HCT116 (cell line): Measurements from ENCODE around the gene EMX1. TPM values are rescaled to one million over a fixed set of nuclear protein-coding genes. Genes with fewer than 3 reads are reported as not detected.

Experiments used
- ATAC-seq: fragments of 200-7000 bp; cut with Tn5 transposase; 2 replicates; pipeline ENCODE4 v1.9.1; 2020; ENCODE audit warnings: mild to moderate bottlenecking, moderate library complexity
- BruUV-seq: library from RNA; stranded (reverse); fragments of 400-500 nt; replicated peaks from 2 replicates; lab custom pipeline; 2021; lab: Mats Ljungman, UMichigan
- CTCF ChIA-PET: fragments of 300-600 bp; sonication (Branson Sonifier 250); formaldehyde crosslinking; loops from one replicate; lab custom pipeline; 2021; ENCODE audit warnings: antibody characterized with exemption; lab: Charles Lee
- POLR2A ChIA-PET: fragments of 300-600, 350-600 bp; sonication (Branson Sonifier 250); formaldehyde crosslinking; loops from one replicate; lab custom pipeline; 2021; ENCODE audit warnings: antibody characterized with exemption; lab: Charles Lee
- RAD21 ChIA-PET, 2 experiments: fragments of 300-600 bp; sonication (Branson Sonifier 250); formaldehyde crosslinking; loops; one replicate each; lab custom pipeline; 2023; ENCODE audit warnings: low total read pairs in 2 of 2; ENCODE audit not compliant: uncharacterized antibody in 2 of 2, unreplicated experiment in 2 of 2, low non-redundant PET in 1 of 2; lab: Charles Lee
- DNase-seq: peaks from one replicate; pipeline ENCODE4 v3.0.0-alpha.2; 2010; ENCODE audit warnings: low read depth, low spot score
- H2AFZ ChIP-seq: fragments of 200-600 bp; shearing (Covaris generic), sonication (generic); 2 replicates; pipeline ENCODE4 v1.6.1; 2017; ENCODE audit warnings: low read depth, mixed run types, mixed read lengths, antibody characterized with exemption, low read length; ENCODE audit not compliant: poor library complexity, severe bottlenecking
- H3K27ac ChIP-seq: 2 replicates; pipeline ENCODE4 v1.5.1; 2012; ENCODE audit warnings: low read depth, low read length
- H3K27me3 ChIP-seq: fragments of 200-600 bp; sonication (generic); 2 replicates; pipeline ENCODE4 v1.6.1; 2016; ENCODE audit warnings: mixed run types, low read length, mixed read lengths; ENCODE audit not compliant: insufficient read depth
- H3K36me3 ChIP-seq, 2 experiments: fragments of 200-500 bp in 1 of 2; fragments of 200-600 bp in 1 of 2; sonication (Bioruptor generic) in 1 of 2; sonication (generic) in 1 of 2; 2 replicates each; pipeline versions ENCODE4 v1.5.1 to v1.6.1; 2014 to 2016; ENCODE audit warnings: low read length in 2 of 2, inconsistent platforms in 1 of 2, mixed read lengths in 1 of 2, mixed run types in 1 of 2; ENCODE audit not compliant: insufficient read depth in 2 of 2, control insufficient read depth in 1 of 2
- H3K4me1 ChIP-seq, 2 experiments: fragments of 200-600 bp in 1 of 2; sonication (generic) in 1 of 2; 2 replicates each; pipeline versions ENCODE4 v1.5.1 to v1.6.1; 2012 to 2017; ENCODE audit warnings: low read length in 2 of 2, inconsistent platforms in 1 of 2, mild to moderate bottlenecking in 1 of 2, mixed read lengths in 1 of 2, mixed run types in 1 of 2, moderate library complexity in 1 of 2; ENCODE audit not compliant: insufficient read depth in 2 of 2, control insufficient read depth in 1 of 2
- H3K4me2 ChIP-seq: fragments of 200-600 bp; sonication (generic); 2 replicates; pipeline ENCODE4 v1.6.1; 2017; ENCODE audit warnings: mixed run types, low read length, mixed read lengths
- H3K4me3 ChIP-seq, 2 experiments: fragments of 200-600 bp in 1 of 2; sonication (generic) in 1 of 2; replicated peaks in 1 of 2; 2 replicates each; pipeline ENCODE4 v1.5.1; 2011 to 2016; ENCODE audit warnings: low read length in 2 of 2, control low read depth in 1 of 2, low read depth in 1 of 2, mild to moderate bottlenecking in 1 of 2, mixed read lengths in 1 of 2, mixed run types in 1 of 2
- H3K79me2 ChIP-seq: fragments of 200-600 bp; sonication (generic); 2 replicates; pipeline ENCODE4 v1.6.1; 2017; ENCODE audit warnings: mild to moderate bottlenecking, mixed run types, low read length, moderate library complexity, mixed read lengths; ENCODE audit not compliant: insufficient read depth
- H3K9ac ChIP-seq: fragments of 200-600 bp; sonication (generic); 2 replicates; pipeline ENCODE4 v1.6.1; 2016; ENCODE audit warnings: low read length, mixed read lengths
- H3K9me2 ChIP-seq: fragments of 200-600 bp; sonication (generic), shearing (Covaris generic); 2 replicates; pipeline ENCODE4 v1.6.1; 2017; ENCODE audit warnings: mixed run types, mild to moderate bottlenecking, moderate library complexity; ENCODE audit not compliant: insufficient read depth
- H3K9me3 ChIP-seq, 2 experiments: fragments of 200-500 bp in 1 of 2; fragments of 200-600 bp in 1 of 2; sonication (Bioruptor generic) in 1 of 2; sonication (generic) in 1 of 2; 2 replicates each; pipeline ENCODE4 v1.6.1; 2014 to 2017; ENCODE audit warnings: low read length in 2 of 2, mixed read lengths in 2 of 2, inconsistent platforms in 1 of 2, low read depth in 1 of 2, mild to moderate bottlenecking in 1 of 2, mixed run types in 1 of 2, moderate library complexity in 1 of 2; ENCODE audit not compliant: control insufficient read depth in 1 of 2, insufficient read depth in 1 of 2
- H4K20me1 ChIP-seq: fragments of 200-600 bp; sonication (generic), shearing (Covaris generic); 2 replicates; pipeline ENCODE4 v1.6.1; 2017; ENCODE audit warnings: mixed run types, mild to moderate bottlenecking, moderate library complexity; ENCODE audit not compliant: insufficient read depth
- ATF3 ChIP-seq: IDR thresholded peaks from 2 replicates; pipeline ENCODE4 v1.6.1; 2012
- CTCF ChIP-seq, 3 experiments: fragments of 200-600 bp in 1 of 3; sonication (generic) in 1 of 3; IDR thresholded peaks in 2 of 3; conservative IDR thresholded peaks in 1 of 3; 2 replicates each; pipeline ENCODE4 v1.5.1; 2012 to 2017; ENCODE audit warnings: low read depth in 2 of 3, low read length in 2 of 3, antibody characterized with exemption in 1 of 3, borderline replicate concordance in 1 of 3, control low read depth in 1 of 3, mild to moderate bottlenecking in 1 of 3, mixed read lengths in 1 of 3, mixed run types in 1 of 3, moderate library complexity in 1 of 3; ENCODE audit not compliant: insufficient read depth in 1 of 3
- EZH2phosphoT487 ChIP-seq: fragments of 200-600 bp; IDR thresholded peaks from 2 replicates; pipeline ENCODE4 v1.6.1; 2018; ENCODE audit warnings: antibody characterized with exemption, borderline replicate concordance
- FOSL1 ChIP-seq: IDR thresholded peaks from 2 replicates; pipeline ENCODE4 v1.6.1; 2012; ENCODE audit warnings: low read depth
- JUND ChIP-seq: IDR thresholded peaks from 2 replicates; pipeline ENCODE4 v1.6.1; 2012
- MAX ChIP-seq: IDR thresholded peaks from 2 replicates; pipeline ENCODE4 v1.6.1; 2012
- POLR2AphosphoS5 ChIP-seq: IDR thresholded peaks from 2 replicates; pipeline ENCODE4 v1.6.1; 2011; ENCODE audit warnings: mild to moderate bottlenecking, low read depth, low read length, moderate library complexity
- RAD21 ChIP-seq: IDR thresholded peaks from 2 replicates; pipeline ENCODE4 v1.6.1; 2012; ENCODE audit warnings: low read depth, mild to moderate bottlenecking
- REST ChIP-seq: IDR thresholded peaks from 2 replicates; pipeline ENCODE4 v1.6.1; 2012; ENCODE audit warnings: low read depth
- SP1 ChIP-seq: IDR thresholded peaks from 2 replicates; pipeline ENCODE4 v1.6.1; 2012; ENCODE audit warnings: low read depth
- SRF ChIP-seq: IDR thresholded peaks from 2 replicates; pipeline ENCODE4 v1.6.1; 2012; ENCODE audit warnings: low read depth
- TCF7L2 ChIP-seq: IDR thresholded peaks from 2 replicates; pipeline ENCODE4 v1.7.0; 2011; ENCODE audit warnings: borderline replicate concordance, inconsistent platforms; ENCODE audit not compliant: insufficient read depth, insufficient read length; ENCODE audit errors: extremely low read depth
- YY1 ChIP-seq: IDR thresholded peaks from 2 replicates; pipeline ENCODE4 v1.6.1; 2011; ENCODE audit warnings: low read length, low read depth, moderate library complexity, mild to moderate bottlenecking; ENCODE audit not compliant: insufficient replicate concordance; ENCODE audit errors: extremely low read depth
- ZBTB33 ChIP-seq: IDR thresholded peaks from 2 replicates; pipeline ENCODE4 v1.6.1; 2011; ENCODE audit warnings: mild to moderate bottlenecking, low read length, moderate library complexity; ENCODE audit not compliant: insufficient replicate concordance; ENCODE audit errors: extremely low read depth
- ZFX ChIP-seq: fragments of 450-650 bp; IDR thresholded peaks from 2 replicates; pipeline ENCODE4 v1.6.1; 2017
- intact Hi-C: fragments of 100-400 bp; cut with micrococcal nuclease; formaldehyde crosslinking; loops from 2 replicates; pipeline ENCODE4 v1.10.0; 2022
- total RNA-seq: library from RNA; stranded (reverse); gene quantifications from one replicate; pipeline ENCODE4 v1.2.1, GENCODE V29; 2021; ENCODE audit not compliant: unreplicated experiment

The EMX1 gene
- total RNA-seq, 1 experiment from 2014 or later = 3.1 TPM

GRCh38 chr2:72983500-72984161, 66.3 kb downstream of the EMX1 start:
- ChIA-PET RAD21 (no interaction called here), POLR2A (no interaction called here), CTCF (no interaction called here)
- H3K27me3 ChIP-seq = no peaks in the 10 kb centered on the region
- H2AFZ ChIP-seq = no peak overlapping the region
- no peaks in the 10 kb centered on the region for H3K9me3 ChIP-seq
- no peaks in the 10 kb centered on the region for H3K36me3 ChIP-seq
- H3K4me2 ChIP-seq = no peak overlapping the region
- no TSS peak for BruUV-seq
- intact Hi-C loops = no loop called here
- TF ChIP-seq RAD21 (no peak), FOSL1 (no peak), TCF7L2 (no peak), YY1 (no peak), REST (no peak), MAX (no peak), SRF (no peak), SP1 (no peak), ZBTB33 (no peak), POLR2AphosphoS5 (no peak), ATF3 (no peak), JUND (no peak), ZFX (no peak), EZH2phosphoT487 (no peak), CTCF (IDR thresholded peaks at IDR 0.05 in 2 of 3, conservative IDR thresholded peaks at IDR 0.05 in 1 of 3; ENCODE audit: borderline replicate concordance in 1 of 3, insufficient read depth in 1 of 3, low read depth in 2 of 3, low read length in 2 of 3) (no peak)
- H3K4me1 ChIP-seq = peaks cover 31% of the 10 kb centered on the region in 2 experiments
- no peaks in the 10 kb centered on the region for H3K9me2 ChIP-seq
- no peak overlapping the region for H3K4me3 ChIP-seq
- DNase-seq (no peak), ATAC-seq (no peak)
- H3K27ac ChIP-seq = no peak overlapping the region
- no peaks in the 10 kb centered on the region for H4K20me1 ChIP-seq
- H3K9ac ChIP-seq = no peak overlapping the region
- no peaks in the 10 kb centered on the region for H3K79me2 ChIP-seq
